DND-41 (cell line): ENCODE measurements around the gene KIF1A.

Experiments used
- ATAC-seq: fragments of 200-7000 bp; cut with Tn5 transposase; 3 replicates; pipeline ENCODE4 v1.9.1; 2021; ENCODE audit warnings: low read depth; ENCODE audit not compliant: insufficient read depth
- DNase-seq: peaks from one replicate; pipeline ENCODE4 v3.0.0-alpha.2; 2020
- H2AFZ ChIP-seq: 2 replicates; pipeline ENCODE4 v1.6.0; 2012; ENCODE audit warnings: low read depth, low read length
- H3K27ac ChIP-seq: 2 replicates; pipeline ENCODE4 v1.5.1; 2012; ENCODE audit warnings: low read length, inconsistent platforms
- H3K27me3 ChIP-seq: fragments of 200-600 bp; sonication (generic); 2 replicates; pipeline ENCODE4 v1.6.0; 2012; ENCODE audit warnings: low read length, mild to moderate bottlenecking, inconsistent platforms; ENCODE audit not compliant: insufficient read depth, poor library complexity
- H3K36me3 ChIP-seq: 2 replicates; pipeline ENCODE4 v1.5.1; 2012; ENCODE audit warnings: low read length, inconsistent platforms; ENCODE audit not compliant: insufficient read depth
- H3K4me1 ChIP-seq: 2 replicates; pipeline ENCODE4 v1.5.1; 2012; ENCODE audit warnings: mild to moderate bottlenecking, low read length; ENCODE audit not compliant: insufficient read depth
- H3K4me2 ChIP-seq: 2 replicates; pipeline ENCODE4 v1.6.0; 2012; ENCODE audit warnings: mild to moderate bottlenecking, moderate library complexity, low read length, inconsistent platforms; ENCODE audit not compliant: insufficient read depth
- H3K4me3 ChIP-seq, 2 experiments: fragments of 200-600 bp in 1 of 2; shearing (Covaris generic) in 1 of 2; 2 replicates each; pipeline ENCODE4 v1.5.1; 2012 to 2016; ENCODE audit warnings: inconsistent platforms in 2 of 2, low read length in 2 of 2, mild to moderate bottlenecking in 2 of 2, low read depth in 1 of 2, moderate library complexity in 1 of 2
- H3K79me2 ChIP-seq: 2 replicates; pipeline ENCODE4 v1.6.0; 2012; ENCODE audit warnings: low read length, inconsistent platforms; ENCODE audit not compliant: insufficient read depth
- H3K9ac ChIP-seq: 2 replicates; pipeline ENCODE4 v1.6.0; 2012; ENCODE audit warnings: low read depth, mild to moderate bottlenecking, inconsistent platforms, low read length, moderate library complexity
- H3K9me3 ChIP-seq: 2 replicates; pipeline ENCODE4 v1.5.1; 2012; ENCODE audit warnings: low read length, moderate library complexity, mild to moderate bottlenecking, inconsistent platforms; ENCODE audit not compliant: insufficient read depth, severe bottlenecking
- H4K20me1 ChIP-seq: 2 replicates; pipeline ENCODE4 v1.6.0; 2012; ENCODE audit warnings: low read length; ENCODE audit not compliant: insufficient read depth
- EZH2 ChIP-seq: IDR thresholded peaks from 3 replicates; pipeline ENCODE4 v1.6.1; 2012; ENCODE audit warnings: borderline replicate concordance, low read depth, mild to moderate bottlenecking, moderate library complexity, low read length, inconsistent platforms; ENCODE audit not compliant: severe bottlenecking
- TF ChIP-seq, protein P1 (sequence below): IDR thresholded peaks from 2 replicates; pipeline ENCODE4 v1.5.1; 2012; ENCODE audit warnings: borderline replicate concordance, low read length, moderate library complexity, mild to moderate bottlenecking; ENCODE audit not compliant: poor library complexity, severe bottlenecking; ENCODE audit errors: extremely low read depth

KIF1A gene

DNA sequence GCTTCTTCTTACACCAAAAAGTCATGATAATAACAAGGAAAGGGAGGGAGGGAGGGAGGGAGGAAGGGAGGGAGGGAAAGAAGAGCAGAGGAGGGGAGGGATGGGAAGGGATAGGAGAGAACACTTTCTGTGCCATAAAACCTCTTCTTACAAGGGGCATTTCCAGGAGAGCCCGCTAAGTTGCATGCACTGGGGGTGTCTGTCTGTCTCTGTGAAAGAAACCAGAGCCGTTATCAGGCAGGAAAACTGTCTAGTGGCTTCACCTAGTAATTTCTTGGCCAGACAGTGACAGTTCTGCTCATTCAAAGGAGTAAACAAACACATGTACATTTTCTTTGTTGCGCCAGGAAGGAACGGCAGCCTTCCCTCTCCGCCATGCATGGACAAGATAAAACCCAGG, 82.5 kb downstream of the KIF1A start:
- peaks cover 19% of the 10 kb centered on the region for H3K27me3 ChIP-seq
- H3K4me3 ChIP-seq = no peak overlapping the region
- H3K27ac ChIP-seq = no peak overlapping the region
- H3K9ac ChIP-seq = no peak overlapping the region
- H3K9me3 ChIP-seq = no peaks in the 10 kb centered on the region
- H3K4me2 ChIP-seq = no peak overlapping the region
- ATAC-seq (no peak), DNase-seq (no peak)
- no peak overlapping the region for H2AFZ ChIP-seq
- H3K36me3 ChIP-seq = no peaks in the 10 kb centered on the region
- TF ChIP-seq EZH2 = no peak
- TF ChIP-seq, protein P1, sequence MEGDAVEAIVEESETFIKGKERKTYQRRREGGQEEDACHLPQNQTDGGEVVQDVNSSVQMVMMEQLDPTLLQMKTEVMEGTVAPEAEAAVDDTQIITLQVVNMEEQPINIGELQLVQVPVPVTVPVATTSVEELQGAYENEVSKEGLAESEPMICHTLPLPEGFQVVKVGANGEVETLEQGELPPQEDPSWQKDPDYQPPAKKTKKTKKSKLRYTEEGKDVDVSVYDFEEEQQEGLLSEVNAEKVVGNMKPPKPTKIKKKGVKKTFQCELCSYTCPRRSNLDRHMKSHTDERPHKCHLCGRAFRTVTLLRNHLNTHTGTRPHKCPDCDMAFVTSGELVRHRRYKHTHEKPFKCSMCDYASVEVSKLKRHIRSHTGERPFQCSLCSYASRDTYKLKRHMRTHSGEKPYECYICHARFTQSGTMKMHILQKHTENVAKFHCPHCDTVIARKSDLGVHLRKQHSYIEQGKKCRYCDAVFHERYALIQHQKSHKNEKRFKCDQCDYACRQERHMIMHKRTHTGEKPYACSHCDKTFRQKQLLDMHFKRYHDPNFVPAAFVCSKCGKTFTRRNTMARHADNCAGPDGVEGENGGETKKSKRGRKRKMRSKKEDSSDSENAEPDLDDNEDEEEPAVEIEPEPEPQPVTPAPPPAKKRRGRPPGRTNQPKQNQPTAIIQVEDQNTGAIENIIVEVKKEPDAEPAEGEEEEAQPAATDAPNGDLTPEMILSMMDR = no peak
- no peaks in the 10 kb centered on the region for H3K4me1 ChIP-seq
- no peaks in the 10 kb centered on the region for H3K79me2 ChIP-seq
- peaks cover 18% of the 10 kb centered on the region; the same call in 1 of the 2 replicates for H4K20me1 ChIP-seq

DNA sequence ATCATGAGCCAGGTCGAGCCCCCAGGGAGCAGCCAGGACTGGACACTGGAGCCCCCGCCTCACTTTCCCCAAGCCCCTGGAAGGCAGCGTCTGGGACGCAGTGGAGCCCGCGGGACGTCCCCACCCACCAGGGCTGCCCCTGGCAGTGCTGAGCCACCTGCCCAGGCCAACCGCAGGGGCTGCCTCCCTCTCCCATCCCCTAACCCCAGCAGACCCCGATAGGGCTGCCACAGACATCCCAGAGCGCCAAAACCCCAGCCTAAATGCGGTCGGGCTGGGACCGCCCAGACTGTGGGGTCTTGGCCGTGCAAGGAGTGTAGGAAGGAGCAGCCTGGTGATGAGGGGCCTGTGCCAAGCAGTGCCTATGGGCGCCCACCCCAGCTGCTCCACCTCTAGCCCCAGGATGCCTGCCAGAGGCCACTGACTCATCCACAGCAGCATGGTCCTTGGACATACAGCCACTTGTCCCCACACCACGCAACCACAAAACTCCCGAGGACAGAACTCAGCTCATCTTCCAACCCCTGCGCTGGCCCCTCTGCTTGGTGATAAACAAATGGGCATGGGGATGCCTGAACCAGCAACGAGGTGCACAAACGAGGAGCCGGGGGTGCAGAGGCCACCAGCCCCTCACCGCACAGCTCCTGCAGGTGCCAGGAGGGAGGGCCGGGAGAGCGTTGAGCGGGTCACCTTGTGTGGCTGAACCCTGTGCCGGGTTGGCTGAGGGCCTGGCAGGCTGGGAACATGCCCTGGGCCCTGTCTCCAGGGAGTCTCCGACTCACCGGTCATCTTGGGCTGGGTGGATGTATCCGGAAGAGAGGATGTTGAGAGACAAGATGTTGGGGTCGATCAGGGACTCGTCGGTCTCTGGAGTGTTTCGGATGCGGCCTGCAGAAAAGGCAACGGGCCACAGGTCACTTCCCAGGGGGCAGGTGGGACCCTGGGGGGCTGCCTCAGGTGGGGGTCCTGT, 83.5 kb downstream of the KIF1A start:
- peaks cover 14% of the 10 kb centered on the region for H3K27me3 ChIP-seq
- H3K36me3 ChIP-seq = no peaks in the 10 kb centered on the region
- no peak overlapping the region for H2AFZ ChIP-seq
- H3K27ac ChIP-seq = no peak overlapping the region
- TF ChIP-seq, protein P1 = no peak
- TF ChIP-seq EZH2 = no peak
- no peak overlapping the region for H3K4me2 ChIP-seq
- no peaks in the 10 kb centered on the region for H3K4me1 ChIP-seq
- no peaks in the 10 kb centered on the region for H3K9me3 ChIP-seq
- no peak overlapping the region for H3K9ac ChIP-seq
- ATAC-seq (no peak), DNase-seq (no peak)
- no peak overlapping the region for H3K4me3 ChIP-seq
- peaks cover 11% of the 10 kb centered on the region; the same call in 1 of the 2 replicates for H4K20me1 ChIP-seq
- no peaks in the 10 kb centered on the region for H3K79me2 ChIP-seq

DNA sequence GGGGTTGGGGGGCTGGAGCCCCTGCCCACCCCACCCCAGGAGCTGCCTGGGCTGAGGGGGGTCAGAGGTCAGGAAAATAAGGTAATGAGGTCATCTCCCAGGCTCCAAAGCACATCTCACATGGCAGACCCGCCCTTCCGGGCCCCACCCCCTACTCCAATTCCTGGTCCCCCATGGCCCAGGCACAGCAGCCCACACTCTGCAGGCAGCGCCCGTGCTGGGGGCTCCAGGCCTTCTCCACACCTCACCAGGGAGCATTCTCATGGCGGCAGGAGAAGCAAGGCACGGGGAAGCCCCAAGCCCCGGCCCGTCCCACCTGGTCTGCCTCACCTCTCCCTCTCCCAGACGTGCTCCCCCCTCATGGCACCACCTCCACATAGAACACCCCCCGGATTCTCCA, 84.5 kb downstream of the KIF1A start:
- ATAC-seq = no peak
- DNase-seq = no peak
- TF ChIP-seq EZH2 = no peak
- TF ChIP-seq, protein P1 = no peak

More for the DNA sequence above, 84.5 kb downstream of the KIF1A start:
- Histone ChIP-seq H3K4me3 (no peak overlapping the region), H3K9me3 (no peaks in the 10 kb centered on the region), H3K36me3 (no peaks in the 10 kb centered on the region), H3K27ac (no peak overlapping the region), H3K4me2 (no peak overlapping the region), H3K9ac (no peak overlapping the region), H2AFZ (no peak overlapping the region), H3K27me3 (peaks cover 11% of the 10 kb centered on the region), H4K20me1 (peaks cover 13% of the 10 kb centered on the region; the same call in 1 of the 2 replicates), H3K4me1 (no peaks in the 10 kb centered on the region), H3K79me2 (no peaks in the 10 kb centered on the region)
